GM21786 (cell line): ENCODE data around the gene ADGRD1.
"Not testable (repeated sequence)": the region's sequence is repeated elsewhere in the genome, so short reads cannot be mapped to it uniquely, and the experiment has no call there.

ENCODE experiments used
- ATAC-seq: cut with Tn5 transposase; IDR thresholded peaks from one replicate; pipeline ENCODE4 v1.9.1; 2021; ENCODE audit not compliant: unreplicated experiment

The ADGRD1 gene

DNA sequence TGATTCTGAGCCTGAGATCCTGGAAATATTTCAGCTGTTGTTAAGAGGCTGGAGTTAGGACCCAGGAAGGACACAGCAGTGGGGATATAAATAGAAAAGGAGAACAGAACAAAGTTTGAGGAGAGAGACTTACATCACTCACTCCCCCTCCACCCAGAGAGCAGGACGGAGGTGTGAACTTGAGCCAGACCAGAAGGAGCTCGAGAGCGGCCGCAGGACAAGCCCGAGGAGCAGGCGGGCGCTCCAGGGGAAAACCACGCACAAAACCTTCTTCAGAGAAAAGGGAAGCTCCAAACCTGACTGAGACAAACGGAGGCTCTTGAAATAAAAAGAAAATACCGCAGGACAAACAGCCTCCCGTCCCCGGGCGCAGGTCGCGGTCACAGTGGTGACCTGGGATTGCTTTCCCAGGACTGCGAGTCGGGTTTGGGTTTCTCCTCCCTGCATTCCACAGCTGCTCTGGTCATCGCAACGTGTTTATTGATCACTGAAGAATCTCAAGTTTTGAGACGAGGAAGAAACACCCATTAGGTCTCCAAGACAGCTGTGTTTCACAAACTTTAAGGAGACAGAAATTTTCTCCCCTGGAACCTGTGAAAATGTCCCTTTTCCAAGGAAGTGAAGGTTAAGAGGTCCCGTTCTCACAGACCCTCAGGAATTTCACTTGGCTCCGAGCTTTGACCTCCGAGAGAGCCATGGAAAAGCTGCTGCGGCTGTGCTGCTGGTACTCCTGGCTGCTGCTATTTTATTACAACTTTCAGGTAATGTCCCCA, at the start of gene ADGRD1:
TSS of gene ADGRD1 (plus strand) at position 137 of the 773 bp plus-strand sequence. CDS start at position 696, 559 bp downstream.
- ATAC-seq = peak; percentile 67

DNA sequence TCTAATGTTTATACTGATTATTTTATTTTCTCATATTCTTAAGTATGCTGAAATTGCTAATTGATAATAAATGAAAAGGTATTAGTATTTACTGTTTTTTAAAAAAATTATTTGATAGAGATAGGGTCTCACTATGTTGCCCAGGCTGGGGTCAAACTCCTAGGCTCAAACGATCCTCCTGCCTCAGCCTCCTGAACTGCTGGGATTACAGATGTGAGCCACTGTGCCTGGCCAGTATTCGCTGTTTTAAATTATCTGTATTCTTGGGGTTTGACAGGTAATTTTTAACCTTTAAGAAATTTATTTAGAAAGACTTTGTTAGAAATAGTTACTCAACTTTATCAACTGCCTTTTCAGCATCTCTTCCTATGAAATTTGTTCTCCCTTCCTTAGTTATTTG, 49.6 kb upstream of the ADGRD1 start:
- no peak for ATAC-seq

DNA sequence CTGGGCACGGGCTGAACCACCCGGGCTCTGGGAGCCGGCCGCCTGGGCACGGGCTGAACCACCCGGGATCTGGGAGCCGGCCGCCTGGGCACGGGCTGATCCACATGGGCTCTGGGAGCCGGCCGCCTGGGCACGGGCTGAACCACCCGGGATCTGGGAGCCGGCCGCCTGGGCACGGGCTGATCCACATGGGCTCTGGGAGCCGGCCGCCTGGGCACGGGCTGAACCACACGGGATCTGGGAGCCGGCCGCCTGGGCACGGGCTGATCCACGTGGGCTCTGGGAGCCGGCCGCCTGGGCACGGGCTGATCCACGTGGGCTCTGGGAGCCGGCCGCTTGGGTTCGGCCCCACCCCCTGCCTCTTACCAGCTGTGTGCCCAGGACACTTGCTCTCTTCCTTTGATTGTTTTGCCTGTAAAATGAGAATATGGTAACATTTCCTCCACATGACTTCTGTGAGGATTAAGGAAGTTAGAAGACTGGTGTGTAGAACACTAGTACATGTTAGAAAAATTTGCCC, 48.7 kb upstream of the ADGRD1 start:
- ATAC-seq = not testable (repeated sequence)

GRCh38 chr12:130909111-130909510, 44.6 kb upstream of the ADGRD1 start:
- no peak for ATAC-seq

- no peak for ATAC-seq
These were observed 42.5 kb upstream of the ADGRD1 start for GRCh38 chr12:130911193-130911592.

- no peak for ATAC-seq
These were observed 41.8 kb upstream of the ADGRD1 start for GRCh38 chr12:130911933-130912332.

GRCh38 chr12:130916241-130916911, 37.3 kb upstream of the ADGRD1 start:
- ATAC-seq = peak; percentile 48

DNA sequence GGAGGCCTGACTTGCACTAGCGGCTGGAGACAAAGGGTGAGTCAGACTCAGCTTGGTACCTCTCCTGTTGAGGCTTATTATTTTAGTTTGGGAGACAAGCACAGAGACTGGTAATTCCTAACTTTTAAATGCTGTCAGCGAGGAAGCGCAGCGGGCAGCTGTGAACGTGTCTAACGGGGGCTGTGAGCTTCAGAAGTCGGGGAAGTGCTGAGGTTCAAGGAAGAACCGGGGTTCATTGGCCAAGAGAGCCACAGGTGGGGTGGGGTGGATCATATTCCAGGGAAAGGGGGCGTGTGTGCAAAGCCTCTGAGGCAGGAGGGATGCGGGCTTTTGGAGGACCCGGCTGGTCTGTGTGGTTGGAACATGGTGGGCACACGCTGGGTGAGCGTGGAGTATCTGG, 36.1 kb upstream of the ADGRD1 start:
- no peak for ATAC-seq

DNA sequence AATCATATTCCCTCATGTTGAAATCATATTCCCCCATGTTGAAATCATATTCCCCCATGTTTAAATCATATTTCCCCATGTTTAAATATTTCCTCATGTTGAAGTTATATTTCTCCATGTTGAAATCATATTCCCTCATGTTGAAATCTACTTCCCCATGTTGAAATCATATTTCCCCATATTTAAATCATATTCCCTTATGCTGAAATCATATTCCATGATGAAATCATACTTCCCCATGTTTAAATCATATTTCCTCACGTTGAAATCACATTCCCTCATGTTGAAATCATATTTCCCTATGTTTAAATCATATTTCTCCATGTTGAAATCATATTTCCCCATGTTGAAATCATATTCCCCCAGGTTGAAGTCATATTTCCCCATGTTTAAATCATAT, 34.6 kb upstream of the ADGRD1 start:
- ATAC-seq = no peak

GRCh38 chr12:130920119-130920703, 33.5 kb upstream of the ADGRD1 start:
- ATAC-seq = no peak

GRCh38 chr12:130920723-130921381, 32.9 kb upstream of the ADGRD1 start:
- no peak for ATAC-seq

GRCh38 chr12:130922511-130922953, 31.2 kb upstream of the ADGRD1 start:
- ATAC-seq = no peak

GRCh38 chr12:130924966-130925665, 28.6 kb upstream of the ADGRD1 start:
- ATAC-seq = no peak

- no peak for ATAC-seq
These were observed 28.1 kb upstream of the ADGRD1 start for GRCh38 chr12:130925666-130926015.

- no peak for ATAC-seq
These were observed 24.3 kb upstream of the ADGRD1 start for GRCh38 chr12:130929363-130929762.

DNA sequence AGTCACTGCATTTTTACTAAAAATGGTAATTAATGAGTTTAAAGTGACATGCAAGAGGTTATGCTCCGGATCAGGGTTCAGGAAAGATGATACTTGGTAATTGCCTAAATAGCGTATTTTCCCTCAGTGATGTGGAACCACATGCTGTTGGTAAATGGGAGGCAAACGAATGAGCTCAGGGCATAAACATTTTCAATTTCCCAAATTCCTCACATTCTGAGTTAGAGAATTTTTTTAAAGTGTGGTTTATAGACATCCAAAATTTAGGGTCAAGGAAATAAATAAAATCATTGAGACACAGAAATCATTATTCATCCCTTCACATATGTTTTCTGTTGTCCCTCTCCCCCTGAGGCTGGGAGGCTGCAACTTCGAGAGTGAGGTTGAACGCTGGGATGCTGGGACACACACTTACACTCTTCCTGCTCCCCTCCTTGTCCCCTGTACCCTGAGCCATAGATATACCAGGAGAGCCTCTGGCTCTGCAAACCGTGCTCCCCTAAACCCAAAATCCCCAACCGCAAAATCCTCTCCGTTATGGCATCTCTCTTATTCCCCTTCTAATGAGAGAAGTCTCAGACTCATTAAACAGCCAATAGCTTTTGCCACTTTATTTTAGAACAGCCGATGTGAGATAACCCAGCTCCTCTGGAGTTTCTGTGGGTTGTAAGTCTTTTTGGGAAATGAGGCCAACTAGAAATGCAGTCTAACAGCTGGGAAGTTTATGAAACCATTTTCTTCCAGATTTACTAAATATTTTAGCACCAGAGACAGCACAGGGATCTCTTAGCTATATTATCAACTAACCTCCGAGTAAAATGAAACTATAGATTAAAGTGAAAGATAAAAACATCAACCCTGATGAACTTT, 21.4 kb upstream of the ADGRD1 start:
- ATAC-seq = no peak

DNA sequence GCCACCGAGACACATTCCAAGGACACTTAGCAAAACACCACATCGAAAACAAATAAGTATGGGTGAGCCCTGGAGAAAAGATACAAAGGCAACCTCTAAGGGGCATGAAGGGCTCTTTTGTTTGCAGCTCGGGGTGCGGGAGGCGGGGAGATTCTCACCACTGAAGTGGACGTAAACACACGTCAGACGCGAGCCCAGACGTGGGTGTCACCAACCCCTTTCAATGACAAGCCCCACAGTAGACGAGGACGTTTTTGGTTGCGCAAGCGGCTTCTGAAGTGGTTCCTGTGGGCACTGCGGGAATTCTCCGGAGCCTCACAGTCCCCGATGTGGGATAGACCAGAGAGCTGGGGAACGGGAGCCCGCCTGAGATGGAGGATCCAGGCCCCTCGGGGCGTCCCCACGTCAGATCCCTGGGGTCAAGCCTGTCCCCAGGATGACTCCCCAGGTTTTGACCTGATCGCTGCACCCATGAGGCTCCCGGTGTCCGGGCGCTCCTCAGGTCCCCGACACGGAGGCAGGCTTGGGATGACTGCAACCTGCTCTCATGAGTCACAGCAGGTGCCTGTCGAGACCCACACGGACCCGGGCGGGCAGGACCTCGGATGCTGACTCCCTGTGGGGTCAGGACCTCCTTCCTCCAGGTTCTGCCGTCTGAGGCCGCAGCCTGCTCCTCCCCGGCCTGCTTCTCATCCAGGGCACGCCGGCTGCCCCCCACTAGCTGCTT, 20.3 kb upstream of the ADGRD1 start:
- ATAC-seq = no peak

- no peak for ATAC-seq
These were observed 19.0 kb upstream of the ADGRD1 start for GRCh38 chr12:130934753-130935152.

GRCh38 chr12:130936561-130936960, 17.1 kb upstream of the ADGRD1 start:
- no peak for ATAC-seq
